B cell (primary cell): ENCODE results near the gene SEMA6C. TPM values are rescaled to one million over a fixed set of nuclear protein-coding genes. Genes with fewer than 3 reads are reported as not detected.

Experiments
- ATAC-seq: fragments of 200-7000 bp; cut with Tn5 transposase; one replicate; pipeline ENCODE4 v1.10.0; 2021; ENCODE audit warnings: low read depth, mild to moderate bottlenecking, moderate number of reproducible peaks, moderate library complexity
- CTCF ChIA-PET: fragments of 350-600 bp; sonication (Branson Sonifier 250); formaldehyde crosslinking; loops from one replicate; lab custom pipeline; 2021; ENCODE audit warnings: antibody characterized with exemption, inconsistent platforms; lab: Charles Lee
- POLR2A ChIA-PET: fragments of 350-600 bp; sonication (Branson Sonifier 250); formaldehyde crosslinking; loops from one replicate; lab custom pipeline; 2021; ENCODE audit warnings: antibody characterized with exemption; lab: Charles Lee
- DNase-seq: peaks from one replicate; pipeline ENCODE4 v3.0.0; 2013
- H2AFZ ChIP-seq: 2 replicates; pipeline ENCODE4 v1.6.1; 2012; ENCODE audit warnings: mild to moderate bottlenecking, low read depth, low read length; ENCODE audit not compliant: insufficient read depth, poor library complexity, severe bottlenecking
- H3K27ac ChIP-seq, 2 donors: 1 replicate in 1 of 2; 2 replicates in 1 of 2; pipeline ENCODE4 v1.5.1; 2012 to 2013; ENCODE audit warnings: low read length in 2 of 2, mild to moderate bottlenecking in 2 of 2, moderate library complexity in 1 of 2
- H3K27me3 ChIP-seq, 4 experiments: fragments of 200-600 bp in 1 of 4; sonication (generic) in 1 of 4; replicated peaks in 1 of 4; 1 replicate in 2 of 4; 2 replicates in 2 of 4; pipeline versions ENCODE4 v1.6.1 to v1.7.0; 2013 to 2016; ENCODE audit warnings: low read length in 3 of 4, mild to moderate bottlenecking in 2 of 4, mixed read lengths in 1 of 4, moderate library complexity in 1 of 4; ENCODE audit not compliant: insufficient read depth in 4 of 4, control insufficient read depth in 3 of 4; ENCODE audit errors: control extremely low read depth in 1 of 4
- H3K36me3 ChIP-seq, 2 experiments: replicated peaks in 1 of 2; 1 replicate in 1 of 2; 2 replicates in 1 of 2; pipeline versions ENCODE4 v1.6.1 to v1.7.1; 2013; ENCODE audit warnings: low read length in 1 of 2; ENCODE audit not compliant: insufficient read depth in 2 of 2, control insufficient read depth in 1 of 2; ENCODE audit errors: control extremely low read depth in 1 of 2, extremely low read depth in 1 of 2
- H3K4me1 ChIP-seq, 2 donors: fragments of 200-600 bp in 1 of 2; sonication (generic) in 1 of 2; 1 replicate in 1 of 2; 2 replicates in 1 of 2; pipeline versions ENCODE4 v1.5.1 to v1.6.1; 2013 to 2017; ENCODE audit warnings: low read length in 2 of 2; ENCODE audit not compliant: control insufficient read depth in 2 of 2, insufficient read depth in 2 of 2
- H3K4me2 ChIP-seq: replicated peaks from 2 replicates; pipeline ENCODE3; 2012; ENCODE audit warnings: mild to moderate bottlenecking, low read depth, low read length; ENCODE audit not compliant: poor library complexity, severe bottlenecking
- H3K4me3 ChIP-seq, 5 experiments: fragments of 200-600 bp in 1 of 5; sonication (generic) in 1 of 5; 1 replicate in 3 of 5; 2 replicates in 2 of 5; pipeline versions ENCODE4 v1.5.1 to v1.7.0; 2011 to 2016; ENCODE audit warnings: low read length in 4 of 5, mild to moderate bottlenecking in 4 of 5, low read depth in 2 of 5, control low read depth in 1 of 5, moderate library complexity in 1 of 5; ENCODE audit not compliant: insufficient read depth in 1 of 5; ENCODE audit errors: control extremely low read depth in 1 of 5, extremely low read depth in 1 of 5
- H3K79me2 ChIP-seq: fragments of 200-600 bp; sonication (generic); one replicate; pipeline ENCODE4 v1.6.0; 2016; ENCODE audit warnings: low read length; ENCODE audit not compliant: control insufficient read depth, insufficient read depth
- H3K9ac ChIP-seq: fragments of 200-600 bp; sonication (generic); 2 replicates; pipeline ENCODE4 v1.6.1; 2017; ENCODE audit warnings: mild to moderate bottlenecking, low read length, moderate library complexity
- H3K9me3 ChIP-seq, 3 donors: one replicate each; pipeline versions ENCODE4 v1.6.1 to v1.7.1; 2013; ENCODE audit warnings: low read length in 2 of 3; ENCODE audit not compliant: control insufficient read depth in 2 of 3, insufficient read depth in 1 of 3; ENCODE audit errors: control extremely low read depth in 1 of 3
- H4K20me1 ChIP-seq: 2 replicates; pipeline ENCODE4 v1.6.0; 2012; ENCODE audit warnings: mild to moderate bottlenecking, low read length; ENCODE audit not compliant: insufficient read depth, control insufficient read depth, poor library complexity, severe bottlenecking
- H3K27ac Mint-ChIP-seq: one replicate; pipeline ENCODE4 v1.8.0; 2021; ENCODE audit warnings: mixed read lengths
- H3K27me3 Mint-ChIP-seq: one replicate; pipeline ENCODE4 v1.8.0; 2021; ENCODE audit warnings: mixed read lengths
- H3K4me1 Mint-ChIP-seq: one replicate; pipeline ENCODE4 v1.8.0; 2021; ENCODE audit warnings: mixed read lengths
- H3K4me3 Mint-ChIP-seq: one replicate; pipeline ENCODE4 v1.8.0; 2021; ENCODE audit warnings: mixed read lengths
- H3K9me3 Mint-ChIP-seq: one replicate; pipeline ENCODE4 v1.8.0; 2022; ENCODE audit warnings: mixed read lengths; ENCODE audit not compliant: insufficient read depth
- CTCF ChIP-seq: fragments of 200-600 bp; IDR thresholded peaks from one replicate; pipeline ENCODE4 v1.8.0; 2022; ENCODE audit warnings: antibody characterized with exemption, mild to moderate bottlenecking
- EZH2 ChIP-seq: IDR thresholded peaks from 2 replicates; pipeline ENCODE4 v1.6.1; 2012; ENCODE audit warnings: borderline replicate concordance, low read depth, mild to moderate bottlenecking, moderate library complexity, low read length; ENCODE audit not compliant: insufficient read depth, poor library complexity, severe bottlenecking
- WGBS: methylation state at CpG from one replicate; pipeline ENCODE4 v1.1.5; 2013; ENCODE audit warnings: missing lambda C conversion rate; ENCODE audit not compliant: insufficient coverage; 5-methylcytosine and 5-hydroxymethylcytosine counted together
- intact Hi-C: fragments of 100-400 bp; cut with micrococcal nuclease; formaldehyde crosslinking; loops from one replicate; pipeline ENCODE4 v1.10.0; 2022
- polyA plus RNA-seq: library from polyadenylated mRNA; depleted of rRNA; stranded (reverse); fragments of >200 nt; gene quantifications from 2 replicates; pipeline ENCODE4 v1.2.3, GENCODE V29; 2012
- total RNA-seq, 2 donors: library from RNA; stranded (reverse); fragments of 120-200 nt in 1 of 2; gene quantifications; 1 replicate in 1 of 2; 2 replicates in 1 of 2; pipeline versions ENCODE4 v1.2.3 to v1.2.4, GENCODE V29; 2013 to 2022

SEMA6C gene
- total and polyA plus RNA-seq, 2 donors (not counting 1 experiment from before 2014, with no cell fraction given): 0.86 to 1.3 TPM

- intact Hi-C loops: no loop called here
- Histone ChIP-seq H2AFZ (no peak within 1 kb of the TSS), H3K4me3 (no peak within 1 kb of the TSS), H3K36me3 (peaks cover 8 to 47% of the 10 kb centered on the region in 2 experiments), H3K27ac (no peak within 1 kb of the TSS), H3K27me3 (no peaks in the 10 kb centered on the region), H3K9me3 (no peaks in the 10 kb centered on the region), H3K4me1 (no peaks in the 10 kb centered on the region), H3K4me2 (no peak within 1 kb of the TSS), H3K9ac (no peak within 1 kb of the TSS), H3K79me2 (no peaks in the 10 kb centered on the region), H4K20me1 (no peaks in the 10 kb centered on the region)
- Mint-ChIP-seq H3K27me3 (no peaks in the 10 kb centered on the region), H3K27ac (peak within 1 kb of the TSS; percentile 32), H3K4me1 (peaks cover 2% of the 10 kb centered on the region), H3K9me3 (no peaks in the 10 kb centered on the region), H3K4me3 (no peak within 1 kb of the TSS)
- TF ChIP-seq CTCF (peak; percentile 54), EZH2 (no peak)
- peak; percentile 69 for ATAC-seq
- 0% methylated on average over 1 of the region's 4 CpGs for WGBS
- DNase-seq: no peak
- POLR2A ChIA-PET: interaction anchor here (1.0 kb wide), 1 partner anchor 14 kb away, joined by 4 read pairs; the partner anchor contains the start of gene VPS72
- CTCF ChIA-PET: interaction anchor here (1.0 to 2.3 kb wide), 6 partner anchors 9 to 76 kb away, joined by 3 to 9 read pairs (median 4); partner anchors contain the start of genes SCNM1, TNFAIP8L2 and VPS72
These were observed 29.4 kb upstream of the SEMA6C start, which contains the start of gene TMOD4 for GRCh38 chr1:151175863-151176262. Gene TMOD4 (minus strand): TSS chr1:151175981. CDS start chr1:151174875, 1,106 bp downstream.

GRCh38 chr1:151175041-151175741 is 28.8 kb upstream of the SEMA6C start:
- CTCF ChIA-PET: interaction anchor here (1.0 to 2.3 kb wide), 7 partner anchors 9 to 77 kb away, joined by 3 to 9 read pairs (median 4); partner anchors contain the start of genes SCNM1, TNFAIP8L2 and VPS72
- Histone ChIP-seq H4K20me1 (no peaks in the 10 kb centered on the region), H3K36me3 (peaks cover 5 to 49% of the 10 kb centered on the region in 2 experiments), H3K4me1 (no peaks in the 10 kb centered on the region), H3K9ac (no peak overlapping the region), H3K4me2 (no peak overlapping the region), H3K27me3 (no peaks in the 10 kb centered on the region), H2AFZ (no peak overlapping the region), H3K9me3 (no peaks in the 10 kb centered on the region), H3K27ac (no peak overlapping the region), H3K79me2 (no peaks in the 10 kb centered on the region), H3K4me3 (no peak overlapping the region)
- intact Hi-C loops: no loop called here
- Mint-ChIP-seq H3K27me3 (no peaks in the 10 kb centered on the region), H3K27ac (no peak overlapping the region), H3K4me3 (no peak overlapping the region), H3K4me1 (peaks cover 2% of the 10 kb centered on the region), H3K9me3 (no peaks in the 10 kb centered on the region)
- no CpG with 5 or more reads among the region's 6 CpGs for WGBS
- POLR2A ChIA-PET: interaction anchor here (1.0 kb wide), 1 partner anchor 15 kb away, joined by 4 read pairs; the partner anchor contains the start of gene VPS72
- ATAC-seq: no peak
- TF ChIP-seq CTCF (no peak), EZH2 (no peak)
- no peak for DNase-seq
